HepG2 (cell line): ENCODE measurements around the gene TYMP. TPM values are rescaled to one million over a fixed set of nuclear protein-coding genes. Genes with fewer than 3 reads are reported as not detected.

Experiments used
- ATAC-seq: fragments of 200-7000 bp; cut with Tn5 transposase; 3 replicates; pipeline ENCODE4 v1.9.1; 2020; ENCODE audit warnings: mild to moderate bottlenecking, moderate library complexity
- BruUV-seq: library from RNA; stranded (reverse); fragments of 400-500 nt; replicated peaks from 2 replicates; lab custom pipeline; 2021; lab: Mats Ljungman, UMichigan
- CTCF ChIA-PET: fragments of 300-600 bp; formaldehyde crosslinking; extraction: SDS; loops from one replicate; lab custom pipeline; 2021; ENCODE audit warnings: low total read pairs, inconsistent platforms, low intra/inter-chr PET ratio; lab: Yijun Ruan, JAX
- POLR2A ChIA-PET: fragments of 350-600 bp; sonication (Branson Sonifier 250); formaldehyde crosslinking; loops from one replicate; lab custom pipeline; 2020; ENCODE audit warnings: antibody characterized with exemption, inconsistent platforms; lab: Yijun Ruan, JAX
- DNase-seq: peaks from one replicate; pipeline ENCODE4 v3.0.0-alpha.2; 2015; ENCODE audit warnings: low spot score
- FAIRE-seq: peaks from 3 replicates; lab custom pipeline; 2011; peaks lifted over from hg19 to GRCh38; lab: Jason Lieb, UNC
- H2AFZ ChIP-seq: one replicate; pipeline ENCODE4 v1.6.1; 2011; ENCODE audit warnings: low read length, inconsistent platforms
- H3K27ac ChIP-seq: fragments of 300-600 bp; 3 replicates; pipeline ENCODE4 v1.8.0; 2011; ENCODE audit warnings: mixed run types, mild to moderate bottlenecking, mixed read lengths, low read length, inconsistent platforms; ENCODE audit not compliant: insufficient read depth; ENCODE audit errors: extremely low read length
- H3K27me3 ChIP-seq, 2 experiments: fragments of 200-600 bp in 1 of 2; 2 replicates in 1 of 2; 3 replicates in 1 of 2; pipeline versions ENCODE4 v1.6.0 to v1.8.0; 2011; ENCODE audit warnings: low read length in 2 of 2, mild to moderate bottlenecking in 2 of 2, moderate library complexity in 2 of 2, inconsistent platforms in 1 of 2; ENCODE audit not compliant: insufficient read depth in 2 of 2, control insufficient read depth in 1 of 2
- H3K36me3 ChIP-seq, 2 experiments: fragments of 200-600 bp in 1 of 2; replicated peaks in 1 of 2; 2 replicates in 1 of 2; 3 replicates in 1 of 2; pipeline versions ENCODE4 v1.5.1 to v1.8.0; 2011; ENCODE audit warnings: low read length in 2 of 2, inconsistent platforms in 1 of 2; ENCODE audit not compliant: insufficient read depth in 2 of 2, control insufficient read depth in 1 of 2
- H3K4me1 ChIP-seq: 2 replicates; pipeline ENCODE4 v1.5.1; 2012; ENCODE audit warnings: low read length, inconsistent platforms; ENCODE audit not compliant: insufficient read depth
- H3K4me2 ChIP-seq: 2 replicates; pipeline ENCODE4 v1.6.0; 2011; ENCODE audit warnings: low read depth, low read length, inconsistent platforms
- H3K4me3 ChIP-seq, 3 experiments: fragments of 200-600 bp in 1 of 3; sonication (generic), shearing (Covaris generic) in 1 of 3; replicated peaks in 1 of 3; 2 replicates each; pipeline ENCODE4 v1.5.1; 2011 to 2016; ENCODE audit warnings: low read length in 3 of 3, inconsistent platforms in 2 of 3, low read depth in 2 of 3, mild to moderate bottlenecking in 2 of 3, control low read depth in 1 of 3, mixed read lengths in 1 of 3; ENCODE audit not compliant: insufficient read depth in 1 of 3
- H3K79me2 ChIP-seq: one replicate; pipeline ENCODE4 v1.6.1; 2011; ENCODE audit warnings: low read length, inconsistent platforms; ENCODE audit not compliant: insufficient read depth
- H3K9ac ChIP-seq: 2 replicates; pipeline ENCODE4 v1.6.0; 2011; ENCODE audit warnings: mild to moderate bottlenecking, low read depth, low read length, inconsistent platforms; ENCODE audit not compliant: insufficient read depth
- H3K9me3 ChIP-seq: 2 replicates; pipeline ENCODE4 v1.5.1; 2012; ENCODE audit warnings: mild to moderate bottlenecking, low read length
- H4K20me1 ChIP-seq: 2 replicates; pipeline ENCODE4 v1.6.0; 2011; ENCODE audit warnings: inconsistent platforms, mild to moderate bottlenecking, low read length, moderate library complexity; ENCODE audit not compliant: insufficient read depth
- FOSL1 ChIP-seq: sonication (generic); formaldehyde crosslinking; IDR thresholded peaks from 2 replicates; pipeline ENCODE4 v1.9.0; 2021; ENCODE audit warnings: missing genetic modification reagents, borderline replicate concordance
- KLF6 ChIP-seq: IDR thresholded peaks from 2 replicates; pipeline ENCODE4 v1.8.0; 2016; ENCODE audit warnings: missing biosample characterization, missing genetic modification reagents
- NFIC ChIP-seq: IDR thresholded peaks from 2 replicates; pipeline ENCODE4 v1.6.1; 2012; ENCODE audit warnings: mild to moderate bottlenecking, low read length, inconsistent platforms
- SATB2 ChIP-seq: sonication (generic); formaldehyde crosslinking; IDR thresholded peaks from 2 replicates; pipeline ENCODE4 v1.5.0; 2020; ENCODE audit warnings: missing genetic modification reagents
- SKI ChIP-seq: fragments of 450-650 bp; IDR thresholded peaks from one replicate; pipeline ENCODE4 v1.6.1; 2018; ENCODE audit warnings: mild to moderate bottlenecking; ENCODE audit not compliant: partially characterized antibody
- SUZ12 ChIP-seq: fragments of 150-350 bp; IDR thresholded peaks from 2 replicates; pipeline ENCODE4 v1.6.1; 2014; ENCODE audit warnings: low read depth, low read length
- TAF15 ChIP-seq: fragments of 200-400 bp; formaldehyde crosslinking; IDR thresholded peaks from one replicate; pipeline ENCODE4 v1.6.1; 2018; ENCODE audit warnings: mild to moderate bottlenecking, low read depth, low read length; ENCODE audit not compliant: poor library complexity, severe bottlenecking
- ZBTB3 ChIP-seq: sonication (generic); formaldehyde crosslinking; IDR thresholded peaks from 2 replicates; pipeline ENCODE4 v1.4.0; 2020; ENCODE audit warnings: low read depth, mild to moderate bottlenecking, moderate library complexity, missing genetic modification reagents, borderline replicate concordance
- ZFP1 ChIP-seq: IDR thresholded peaks from 2 replicates; pipeline ENCODE4 v1.6.1; 2016
- ZFP36L1 ChIP-seq: sonication (generic); formaldehyde crosslinking; IDR thresholded peaks from 2 replicates; pipeline ENCODE4 v1.8.0; 2022; ENCODE audit warnings: mild to moderate bottlenecking, missing genetic modification reagents, moderate library complexity
- ZNF160 ChIP-seq: sonication (generic); formaldehyde crosslinking; IDR thresholded peaks from 2 replicates; pipeline ENCODE4 v1.8.0; 2022; ENCODE audit warnings: mild to moderate bottlenecking, inconsistent platforms, missing genetic modification reagents
- ZNF17 ChIP-seq: sonication (generic); formaldehyde crosslinking; IDR thresholded peaks from 2 replicates; pipeline ENCODE4 v1.5.0; 2020; ENCODE audit warnings: mild to moderate bottlenecking, missing genetic modification reagents
- ZNF484 ChIP-seq: sonication (generic); formaldehyde crosslinking; IDR thresholded peaks from 2 replicates; pipeline ENCODE4 v1.5.1; 2020; ENCODE audit warnings: mild to moderate bottlenecking, low read depth, missing genetic modification reagents, borderline replicate concordance
- ZNF607 ChIP-seq: sonication (generic); formaldehyde crosslinking; IDR thresholded peaks from 2 replicates; pipeline ENCODE4 v1.5.1; 2020; ENCODE audit warnings: missing genetic modification reagents, mild to moderate bottlenecking, borderline replicate concordance
- ZNF672 ChIP-seq: sonication (generic); formaldehyde crosslinking; IDR thresholded peaks from 2 replicates; pipeline ENCODE4 v1.8.1; 2022; ENCODE audit warnings: missing genetic modification reagents
- ZNF747 ChIP-seq: sonication (generic); formaldehyde crosslinking; IDR thresholded peaks from 2 replicates; pipeline ENCODE4 v1.8.1; 2023; ENCODE audit warnings: missing genetic modification reagents, mild to moderate bottlenecking, borderline replicate concordance
- WGBS: methylation state at CpG from one replicate; pipeline ENCODE4 v1.1.6; 2017; ENCODE audit warnings: low lambda C conversion rate; 5-methylcytosine and 5-hydroxymethylcytosine counted together
- in situ Hi-C: cut with HindIII; loops from 2 replicates; pipeline ENCODE4 v1.10.0; 2017; ENCODE audit warnings: low pct_unique_long_range_greater_than_20kb; ENCODE audit not compliant: extremely low pct_ligation_motif_present
- intact Hi-C: fragments of 100-400 bp; cut with micrococcal nuclease; formaldehyde crosslinking; loops from one replicate; pipeline ENCODE4 v1.10.0; 2022; ENCODE audit not compliant: unreplicated experiment
- polyA plus RNA-seq, 8 experiments: library from polyadenylated mRNA; depleted of rRNA in 3 of 8; stranded (reverse) in 7 of 8; unstranded in 1 of 8; fragments of >200 nt; fragmentation: Illumina TruSeq in 4 of 8; extraction: Trizol in 4 of 8; gene quantifications; 2 replicates each; pipeline versions ENCODE4 v1.2.1 to v1.2.3, GENCODE V29; 2011 to 2016; ENCODE audit warnings: low read depth in 4 of 8, missing spikeins in 1 of 8, mixed read lengths in 1 of 8; ENCODE audit not compliant: insufficient read depth in 1 of 8
- total RNA-seq, 5 experiments: library from RNA; depleted of rRNA; stranded (reverse); fragments of >200 nt; fragmentation: Illumina TruSeq; extraction: Trizol; gene quantifications; 2 replicates each; pipeline ENCODE4 v1.2.3, GENCODE V29; 2016; ENCODE audit warnings: low read depth in 1 of 5
- TF ChIP-seq, protein P1 (sequence below): sonication (generic); formaldehyde crosslinking; IDR thresholded peaks from 2 replicates; pipeline ENCODE4 v1.9.0; 2021; ENCODE audit warnings: mild to moderate bottlenecking, missing genetic modification reagents
- TF ChIP-seq, protein P2 (sequence below): sonication (generic); formaldehyde crosslinking; IDR thresholded peaks from 2 replicates; pipeline ENCODE4 v1.5.0; 2020; ENCODE audit warnings: mild to moderate bottlenecking, missing genetic modification reagents, borderline replicate concordance

The TYMP gene
- total and polyA plus RNA-seq, 2 of the 13 experiments (the other 11 are each of a cell fraction or from before 2014, with no cell fraction given), result 3.9 to 4.3 TPM

DNA sequence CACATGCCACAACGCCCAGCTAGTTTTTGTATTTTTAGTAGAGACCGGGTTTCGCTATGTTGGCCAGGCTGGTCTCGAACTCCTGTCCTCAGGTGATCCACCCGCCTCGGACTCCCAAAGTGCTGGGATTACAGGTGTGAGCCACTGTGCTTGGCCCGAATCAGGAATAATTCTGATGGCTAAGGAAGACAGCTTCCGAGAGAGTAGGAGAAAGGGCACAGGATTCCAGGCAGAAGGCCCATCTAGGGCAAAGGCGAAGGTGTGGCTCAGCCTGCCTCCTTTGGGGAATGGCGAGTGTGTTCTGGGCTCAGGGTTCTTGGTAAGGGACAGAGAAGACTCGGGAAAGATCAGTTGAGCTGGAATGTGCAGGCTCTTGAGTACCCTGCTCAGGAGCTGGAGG, 34.5 kb upstream of the TYMP start:
- H3K9me3 ChIP-seq, result no peaks in the 10 kb centered on the region
- no peak overlapping the region for H3K9ac ChIP-seq
- H3K79me2 ChIP-seq, result no peaks in the 10 kb centered on the region
- BruUV-seq, result no TSS peak
- no peaks in the 10 kb centered on the region for H3K36me3 ChIP-seq
- no peak overlapping the region for H2AFZ ChIP-seq
- H3K4me3 ChIP-seq, result no peak overlapping the region; a peak in 1 of 6 replicates
- no peak overlapping the region; the same call in 1 of the 2 replicates for H3K4me2 ChIP-seq
- POLR2A ChIA-PET, result interaction anchor here (0.8 to 2.9 kb wide), 6 partner anchors 17 to 136 kb away, joined by 3 to 36 read pairs (median 8); partner anchors contain the start of genes KLHDC7B and SCO2
- ATAC-seq (no peak), DNase-seq (no peak), FAIRE-seq (no peak)
- peaks cover 28% of the 10 kb centered on the region for H3K4me1 ChIP-seq
- peaks cover 0 to 13% of the 10 kb centered on the region in 2 experiments; a peak in 1 of 5 replicates for H3K27me3 ChIP-seq
- in situ Hi-C loops, result no loop called here
- TF ChIP-seq SATB2 (no peak), ZNF607 (CRISPR knock-in tag) (no peak), SKI (no peak), ZBTB3 (CRISPR knock-in tag) (no peak), ZNF747 (CRISPR knock-in tag) (no peak), ZNF672 (no peak), NFIC (no peak), TAF15 (no peak), ZNF17 (no peak), SUZ12 (no peak), FOSL1 (CRISPR knock-in tag) (no peak), ZNF484 (no peak), ZFP1 (CRISPR knock-in tag) (no peak), ZNF160 (CRISPR knock-in tag) (no peak), KLF6 (CRISPR knock-in tag) (no peak), ZFP36L1 (CRISPR knock-in tag) (no peak)
- TF ChIP-seq, protein P1, sequence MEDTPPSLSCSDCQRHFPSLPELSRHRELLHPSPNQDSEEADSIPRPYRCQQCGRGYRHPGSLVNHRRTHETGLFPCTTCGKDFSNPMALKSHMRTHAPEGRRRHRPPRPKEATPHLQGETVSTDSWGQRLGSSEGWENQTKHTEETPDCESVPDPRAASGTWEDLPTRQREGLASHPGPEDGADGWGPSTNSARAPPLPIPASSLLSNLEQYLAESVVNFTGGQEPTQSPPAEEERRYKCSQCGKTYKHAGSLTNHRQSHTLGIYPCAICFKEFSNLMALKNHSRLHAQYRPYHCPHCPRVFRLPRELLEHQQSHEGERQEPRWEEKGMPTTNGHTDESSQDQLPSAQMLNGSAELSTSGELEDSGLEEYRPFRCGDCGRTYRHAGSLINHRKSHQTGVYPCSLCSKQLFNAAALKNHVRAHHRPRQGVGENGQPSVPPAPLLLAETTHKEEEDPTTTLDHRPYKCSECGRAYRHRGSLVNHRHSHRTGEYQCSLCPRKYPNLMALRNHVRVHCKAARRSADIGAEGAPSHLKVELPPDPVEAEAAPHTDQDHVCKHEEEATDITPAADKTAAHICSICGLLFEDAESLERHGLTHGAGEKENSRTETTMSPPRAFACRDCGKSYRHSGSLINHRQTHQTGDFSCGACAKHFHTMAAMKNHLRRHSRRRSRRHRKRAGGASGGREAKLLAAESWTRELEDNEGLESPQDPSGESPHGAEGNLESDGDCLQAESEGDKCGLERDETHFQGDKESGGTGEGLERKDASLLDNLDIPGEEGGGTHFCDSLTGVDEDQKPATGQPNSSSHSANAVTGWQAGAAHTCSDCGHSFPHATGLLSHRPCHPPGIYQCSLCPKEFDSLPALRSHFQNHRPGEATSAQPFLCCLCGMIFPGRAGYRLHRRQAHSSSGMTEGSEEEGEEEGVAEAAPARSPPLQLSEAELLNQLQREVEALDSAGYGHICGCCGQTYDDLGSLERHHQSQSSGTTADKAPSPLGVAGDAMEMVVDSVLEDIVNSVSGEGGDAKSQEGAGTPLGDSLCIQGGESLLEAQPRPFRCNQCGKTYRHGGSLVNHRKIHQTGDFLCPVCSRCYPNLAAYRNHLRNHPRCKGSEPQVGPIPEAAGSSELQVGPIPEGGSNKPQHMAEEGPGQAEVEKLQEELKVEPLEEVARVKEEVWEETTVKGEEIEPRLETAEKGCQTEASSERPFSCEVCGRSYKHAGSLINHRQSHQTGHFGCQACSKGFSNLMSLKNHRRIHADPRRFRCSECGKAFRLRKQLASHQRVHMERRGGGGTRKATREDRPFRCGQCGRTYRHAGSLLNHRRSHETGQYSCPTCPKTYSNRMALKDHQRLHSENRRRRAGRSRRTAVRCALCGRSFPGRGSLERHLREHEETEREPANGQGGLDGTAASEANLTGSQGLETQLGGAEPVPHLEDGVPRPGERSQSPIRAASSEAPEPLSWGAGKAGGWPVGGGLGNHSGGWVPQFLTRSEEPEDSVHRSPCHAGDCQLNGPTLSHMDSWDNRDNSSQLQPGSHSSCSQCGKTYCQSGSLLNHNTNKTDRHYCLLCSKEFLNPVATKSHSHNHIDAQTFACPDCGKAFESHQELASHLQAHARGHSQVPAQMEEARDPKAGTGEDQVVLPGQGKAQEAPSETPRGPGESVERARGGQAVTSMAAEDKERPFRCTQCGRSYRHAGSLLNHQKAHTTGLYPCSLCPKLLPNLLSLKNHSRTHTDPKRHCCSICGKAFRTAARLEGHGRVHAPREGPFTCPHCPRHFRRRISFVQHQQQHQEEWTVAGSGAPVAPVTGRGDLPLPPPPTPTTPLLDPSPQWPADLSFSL (CRISPR knock-in tag), result no peak
- TF ChIP-seq, protein P2, sequence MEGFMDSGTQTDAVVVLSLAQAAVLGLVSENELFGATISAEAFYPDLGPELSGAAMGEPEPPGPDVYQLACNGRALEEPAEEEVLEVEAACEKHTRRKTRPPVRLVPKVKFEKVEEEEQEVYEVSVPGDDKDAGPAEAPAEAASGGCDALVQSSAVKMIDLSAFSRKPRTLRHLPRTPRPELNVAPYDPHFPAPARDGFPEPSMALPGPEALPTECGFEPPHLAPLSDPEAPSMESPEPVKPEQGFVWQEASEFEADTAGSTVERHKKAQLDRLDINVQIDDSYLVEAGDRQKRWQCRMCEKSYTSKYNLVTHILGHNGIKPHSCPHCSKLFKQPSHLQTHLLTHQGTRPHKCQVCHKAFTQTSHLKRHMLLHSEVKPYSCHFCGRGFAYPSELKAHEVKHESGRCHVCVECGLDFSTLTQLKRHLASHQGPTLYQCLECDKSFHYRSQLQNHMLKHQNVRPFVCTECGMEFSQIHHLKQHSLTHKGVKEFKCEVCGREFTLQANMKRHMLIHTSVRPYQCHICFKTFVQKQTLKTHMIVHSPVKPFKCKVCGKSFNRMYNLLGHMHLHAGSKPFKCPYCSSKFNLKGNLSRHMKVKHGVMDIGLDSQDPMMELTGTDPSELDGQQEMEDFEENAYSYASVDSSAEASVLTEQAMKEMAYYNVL (CRISPR knock-in tag), result no peak
- intact Hi-C loops, result loop anchor here (5.0 kb wide), 1 partner anchor 37 kb away; the partner anchor contains the start of gene SCO2
- WGBS, result 90% methylated on average over 9 of the region's 11 CpGs
- no peak overlapping the region for H3K27ac ChIP-seq
- no peaks in the 10 kb centered on the region for H4K20me1 ChIP-seq
- CTCF ChIA-PET, result no interaction called here
